Cerebellar nuclear complex (tissue), 1 donor: ENCODE data around the gene RTF2.

Experiments used
- DNase-seq, 2 experiments: peaks; one replicate each; lab custom pipeline; 2025; lab: John Stamatoyannopoulos, UW

RTF2 gene, protein sequence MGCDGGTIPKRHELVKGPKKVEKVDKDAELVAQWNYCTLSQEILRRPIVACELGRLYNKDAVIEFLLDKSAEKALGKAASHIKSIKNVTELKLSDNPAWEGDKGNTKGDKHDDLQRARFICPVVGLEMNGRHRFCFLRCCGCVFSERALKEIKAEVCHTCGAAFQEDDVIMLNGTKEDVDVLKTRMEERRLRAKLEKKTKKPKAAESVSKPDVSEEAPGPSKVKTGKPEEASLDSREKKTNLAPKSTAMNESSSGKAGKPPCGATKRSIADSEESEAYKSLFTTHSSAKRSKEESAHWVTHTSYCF

DNA sequence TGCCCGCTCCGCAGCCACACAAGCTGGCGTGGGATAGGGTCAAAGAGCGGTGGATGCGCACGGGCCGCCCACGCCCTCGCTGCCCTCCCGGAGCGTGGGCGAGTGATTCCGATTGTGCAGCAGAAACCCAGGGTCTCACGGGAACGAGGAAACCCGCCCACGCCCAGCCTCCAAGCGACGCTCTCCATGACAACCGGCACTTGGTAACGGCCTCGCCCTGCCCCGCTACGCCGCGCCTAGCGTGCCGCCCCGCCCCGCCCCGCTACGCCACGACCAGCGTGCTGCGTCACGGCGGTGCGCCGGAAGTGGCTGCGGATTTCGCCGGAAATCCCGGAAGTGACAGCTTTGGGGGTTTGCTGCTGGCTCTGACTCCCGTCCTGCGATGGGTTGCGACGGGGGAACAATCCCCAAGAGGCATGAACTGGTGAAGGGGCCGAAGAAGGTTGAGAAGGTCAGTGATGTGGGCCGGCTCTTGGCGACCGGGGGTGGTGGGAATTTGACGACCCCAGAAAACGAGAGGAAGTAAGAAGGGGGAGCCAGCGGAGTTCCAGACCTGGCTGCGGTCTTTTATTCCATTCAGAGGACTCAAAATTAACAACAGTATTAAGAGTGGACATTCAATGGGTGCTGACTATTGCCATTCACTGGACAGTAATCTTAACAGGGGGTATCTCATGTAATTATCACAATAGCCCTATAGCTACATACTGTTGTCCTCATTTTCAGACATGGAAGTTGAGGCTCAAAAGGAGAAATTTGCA lies at the start of gene RTF2:
RTF2 (plus strand) TSS at position 312 of the 761 bp plus-strand sequence; CDS start at position 383, 71 bp downstream.
- peak in 1 of 2 experiments; percentile 73 for DNase-seq

DNA sequence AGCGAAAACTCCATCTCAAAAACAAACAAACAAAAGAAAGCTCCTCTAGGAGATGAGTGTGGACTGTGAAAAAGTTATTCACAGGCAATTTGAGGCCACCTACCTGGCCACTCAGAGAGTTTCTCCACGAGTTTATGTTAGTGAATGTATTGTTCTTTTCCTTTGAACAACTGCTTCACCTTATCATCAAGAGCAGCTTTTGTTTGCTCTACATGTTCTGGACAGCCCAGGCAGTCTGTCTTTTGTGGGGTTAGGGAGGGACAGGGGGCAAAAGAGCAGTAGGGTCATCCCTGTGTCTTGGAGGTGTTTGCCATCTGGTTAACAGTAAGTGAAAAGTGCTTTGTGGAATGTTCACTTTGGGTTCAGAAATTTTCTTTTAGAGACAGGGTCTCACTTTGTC lies 48.4 kb upstream of the RTF2 start:
- DNase-seq = no peak

DNA sequence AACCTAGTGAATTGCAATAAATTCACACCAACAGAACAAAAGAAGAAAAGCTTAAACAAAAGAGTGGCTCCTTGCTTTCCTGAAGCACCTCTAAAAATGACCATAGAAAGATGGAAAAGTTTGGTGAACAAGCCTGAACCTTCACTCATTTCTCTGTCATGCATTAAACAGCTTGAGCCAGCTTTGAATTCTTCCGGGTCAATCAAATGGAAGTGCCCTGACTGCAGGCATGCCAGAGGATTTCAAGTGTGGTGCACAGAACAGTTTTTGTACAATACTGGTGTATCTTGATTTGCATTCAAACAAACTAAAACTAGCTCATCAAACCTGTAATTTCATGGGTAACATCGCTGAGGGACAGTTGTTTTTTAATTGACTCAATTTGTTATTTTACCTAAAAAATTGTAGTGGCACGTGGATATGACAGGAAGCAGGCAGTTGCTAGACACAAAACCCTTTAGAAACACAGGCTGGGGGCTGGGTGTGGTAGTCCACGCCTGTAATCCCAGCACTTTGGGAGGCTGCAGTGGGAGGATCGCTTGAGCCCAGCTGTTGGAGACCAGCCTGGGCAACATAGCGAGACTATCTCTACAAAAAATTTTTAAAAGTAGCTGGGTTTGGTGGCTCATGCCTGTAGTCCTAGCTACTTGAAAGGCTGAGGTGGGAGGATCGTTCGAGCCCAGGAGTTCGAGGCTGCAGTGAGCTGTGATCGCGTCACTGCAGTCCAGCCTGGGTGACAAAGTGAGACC lies 47.3 kb upstream of the RTF2 start:
- DNase-seq = no peak

DNA sequence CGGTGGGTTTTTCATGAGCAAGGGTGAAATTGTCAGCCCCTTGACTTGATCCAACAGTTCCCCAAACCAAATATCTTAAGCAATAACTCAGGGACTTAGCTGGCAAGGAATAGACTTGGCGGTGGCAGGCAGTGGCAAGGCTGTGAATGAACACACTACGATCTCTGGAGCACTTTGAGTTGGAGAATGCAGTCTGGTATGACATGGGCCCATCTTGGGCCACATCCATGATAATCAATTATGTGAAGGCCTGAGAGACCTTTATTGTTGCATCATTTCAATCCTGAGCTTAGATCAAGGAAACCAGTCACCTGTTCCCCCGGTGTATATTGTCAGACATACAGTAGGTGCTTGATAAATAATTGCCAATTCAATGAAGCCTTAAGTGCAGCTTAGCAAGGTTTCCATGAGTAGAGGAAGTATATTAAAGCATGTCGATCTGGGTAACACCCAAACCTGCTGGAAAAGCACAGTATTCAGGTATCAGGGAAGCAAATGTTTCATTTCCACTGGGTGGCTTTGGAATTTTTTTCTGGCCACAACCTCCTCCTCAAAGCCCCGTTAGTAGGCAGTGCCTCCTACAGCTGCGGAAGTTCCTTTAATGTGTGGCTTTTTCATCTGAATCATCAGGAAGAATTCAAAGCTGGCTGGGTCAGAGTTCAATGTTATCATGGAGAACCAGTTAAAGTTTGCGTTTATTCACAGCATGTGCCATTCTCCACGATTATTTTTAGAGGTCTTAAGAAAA lies 46.2 kb upstream of the RTF2 start:
- DNase-seq = no peak

DNA sequence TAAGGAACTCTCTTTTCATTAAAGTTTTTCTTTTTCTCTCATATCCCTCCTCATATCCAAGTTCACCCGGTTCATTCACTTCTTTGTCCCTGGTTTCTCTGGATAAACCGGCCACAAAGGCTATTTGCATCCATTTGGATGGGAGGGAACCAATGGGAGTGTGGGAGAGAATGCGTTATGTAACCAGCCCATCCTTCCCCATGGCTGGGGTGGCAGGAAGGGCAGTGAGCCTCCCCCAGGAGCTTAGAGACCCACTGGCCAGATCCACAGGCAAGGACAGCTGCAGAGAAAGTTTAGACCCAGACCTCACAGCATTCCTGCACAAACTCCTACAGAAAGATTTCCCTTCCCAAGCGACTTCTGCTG lies 45.6 kb upstream of the RTF2 start:
- no peak for DNase-seq

DNA sequence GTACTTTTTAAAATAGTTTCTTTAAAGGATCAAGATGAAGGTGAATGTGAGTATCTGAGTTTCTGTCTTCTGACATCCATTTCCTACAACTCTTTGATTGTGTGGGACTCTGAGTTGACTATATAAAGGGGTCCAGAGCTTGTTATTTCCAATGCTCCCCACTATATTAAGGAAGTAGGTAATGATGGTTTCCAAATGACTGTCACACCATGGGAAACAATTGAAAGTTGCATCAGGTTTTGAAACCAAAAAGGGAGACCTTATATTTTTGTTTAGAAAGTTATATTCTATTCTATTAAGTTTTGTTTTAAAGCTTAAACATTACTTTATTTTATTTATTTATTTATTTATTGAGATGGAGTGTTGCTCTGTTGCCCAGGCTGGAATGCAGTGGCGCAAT lies 45.2 kb upstream of the RTF2 start:
- no peak for DNase-seq

DNA sequence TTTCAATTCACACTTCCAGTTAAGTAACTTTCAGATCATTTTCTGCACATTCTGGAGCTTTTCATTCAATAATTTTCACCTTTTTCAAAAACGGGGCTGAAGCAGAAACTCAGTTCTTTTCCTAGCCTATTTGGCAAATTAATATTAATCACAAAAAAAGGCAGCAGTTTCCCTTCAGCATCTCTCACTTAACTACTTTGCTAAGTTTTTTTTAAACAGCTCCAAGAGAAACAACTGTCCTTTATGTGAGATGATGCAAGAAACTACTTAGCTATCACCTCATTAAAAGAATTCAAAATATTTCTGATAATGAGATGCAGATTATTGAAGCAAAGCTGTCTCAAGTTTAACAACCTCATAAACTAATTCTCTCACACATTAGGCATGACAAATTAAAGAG lies 44.5 kb upstream of the RTF2 start:
- no peak for DNase-seq

DNA sequence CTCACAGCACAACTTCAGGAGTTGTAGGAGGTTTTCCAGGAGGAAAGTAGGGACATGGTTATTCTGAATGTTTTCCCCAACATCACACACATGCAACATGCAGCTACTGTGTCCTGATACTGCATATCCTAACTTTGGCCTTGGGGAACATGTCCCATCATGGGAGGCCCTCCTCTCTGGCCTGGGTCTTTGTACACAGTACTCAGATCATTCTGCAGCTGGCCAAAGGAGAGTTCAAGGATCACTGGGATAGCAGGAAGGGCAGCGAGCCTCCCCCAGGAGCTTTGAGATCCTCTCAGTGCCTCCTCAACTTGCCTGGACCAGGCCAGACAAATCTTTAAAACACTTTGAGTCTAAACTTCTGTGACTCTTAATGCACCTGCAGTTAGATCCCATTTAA lies 43.5 kb upstream of the RTF2 start:
- DNase-seq = no peak

DNA sequence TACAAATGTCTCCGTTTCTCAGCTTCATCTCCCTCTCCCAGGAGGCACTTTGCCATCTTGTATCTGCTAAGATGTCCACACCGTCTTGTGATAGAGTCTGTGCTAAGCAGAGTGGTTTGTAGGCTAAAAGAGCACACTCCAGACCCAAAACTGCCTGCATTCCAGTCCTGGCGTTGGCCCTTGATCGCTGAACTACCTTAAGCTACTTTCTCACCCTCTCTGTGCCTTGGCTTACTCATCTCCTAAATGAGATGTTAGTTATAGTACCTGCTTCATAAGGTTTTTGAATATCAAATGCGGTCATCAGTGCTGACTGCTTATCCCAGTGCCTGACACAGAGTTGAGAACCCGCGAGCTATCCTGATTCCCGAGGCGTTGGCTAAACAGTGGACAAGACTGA lies 42.4 kb upstream of the RTF2 start:
- no peak for DNase-seq

DNA sequence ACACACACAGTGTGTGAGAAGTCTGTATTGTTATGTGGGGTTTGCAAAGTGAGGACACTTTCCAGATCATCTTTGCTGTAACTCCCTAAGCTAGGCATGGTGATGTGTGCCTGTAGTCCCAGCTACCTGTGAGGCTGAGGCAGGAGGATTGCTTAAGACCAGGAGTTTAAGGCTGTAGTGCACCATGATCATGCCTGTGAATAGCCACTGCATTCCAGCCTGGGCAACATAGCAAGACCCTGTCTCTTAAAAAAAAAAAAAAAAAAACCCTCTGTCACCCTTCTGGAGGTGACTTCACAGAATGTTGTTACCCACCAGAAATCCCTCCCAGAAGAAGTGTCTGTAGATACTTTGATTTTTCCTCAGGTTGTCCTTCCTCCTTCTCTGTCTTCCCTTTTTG lies 41.5 kb upstream of the RTF2 start:
- DNase-seq = no peak

DNA sequence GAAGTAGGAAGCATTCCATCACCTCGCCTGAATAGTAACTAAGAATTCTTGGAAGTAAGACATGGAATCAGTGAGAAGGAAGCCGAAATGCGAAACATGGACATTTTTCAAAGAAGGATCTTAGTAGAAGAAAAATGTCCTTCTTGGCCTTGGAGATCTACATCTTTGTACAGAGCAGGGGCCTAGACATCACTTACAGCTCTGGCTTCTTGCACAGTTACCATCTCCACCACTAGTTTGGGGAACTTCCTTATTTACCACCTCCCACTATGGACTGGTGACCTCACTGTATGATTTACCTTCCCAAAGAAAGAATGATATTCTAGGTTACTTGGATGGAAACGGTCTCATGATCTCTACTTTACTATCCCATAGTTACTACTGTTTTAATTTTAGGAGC lies 40.6 kb upstream of the RTF2 start:
- DNase-seq = no peak

DNA sequence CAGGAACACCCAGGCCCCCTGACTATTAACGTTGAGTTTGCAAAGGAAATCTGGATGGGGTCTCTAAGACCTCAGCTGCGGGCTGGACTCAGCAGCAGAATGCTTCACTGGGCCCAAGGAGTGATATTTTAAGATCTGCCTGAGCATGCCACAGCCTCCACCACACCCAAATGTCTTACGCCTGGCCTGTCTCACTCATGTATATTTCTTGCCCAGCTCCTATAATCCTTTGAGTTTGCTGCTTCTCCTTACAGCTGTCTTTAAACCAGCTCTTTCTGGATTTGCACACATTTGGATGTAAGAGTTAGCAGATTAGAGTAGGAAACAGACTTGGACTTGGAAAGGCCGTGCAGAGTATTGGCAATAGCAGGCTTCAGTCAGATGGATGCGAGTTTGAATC lies 40.0 kb upstream of the RTF2 start:
- no peak for DNase-seq

DNA sequence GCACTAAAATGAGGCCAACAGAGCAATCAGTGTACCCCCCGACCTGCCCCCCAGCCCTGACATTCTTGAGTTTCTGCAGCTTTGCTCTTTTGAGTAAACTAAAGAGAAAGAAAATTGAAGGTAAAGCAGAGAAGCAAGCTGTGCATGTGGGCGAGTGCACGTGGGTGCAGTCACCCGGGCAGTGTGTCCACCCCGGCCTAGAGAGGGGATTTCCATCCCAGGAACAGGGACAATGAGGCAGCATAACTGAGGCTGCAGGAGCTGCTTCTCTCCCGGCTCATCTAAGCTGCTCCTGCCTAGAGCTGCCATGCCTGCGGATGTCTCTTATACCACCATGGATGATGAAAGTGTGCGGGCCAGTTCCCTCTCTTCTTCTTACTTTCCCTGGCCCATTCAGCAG lies 39.5 kb upstream of the RTF2 start:
- DNase-seq = no peak

DNA sequence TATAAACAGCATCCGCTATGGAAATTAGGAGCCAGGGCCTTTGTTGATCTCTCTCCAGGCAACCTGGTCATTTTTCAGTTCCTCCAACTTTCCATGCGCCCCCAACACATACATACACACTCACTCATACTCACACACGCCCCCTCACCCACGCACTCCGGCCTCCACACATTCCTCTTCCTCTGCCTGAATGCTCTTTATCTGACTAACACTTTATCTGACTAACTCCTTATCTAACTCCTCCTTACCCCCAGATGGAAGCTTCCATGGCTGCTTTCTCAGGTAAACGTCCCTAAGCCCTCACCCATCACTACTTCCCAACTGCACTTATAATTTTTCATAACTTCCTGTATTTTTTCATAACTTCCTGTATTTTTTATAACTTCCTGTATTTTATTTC lies 38.9 kb upstream of the RTF2 start:
- DNase-seq = no peak

DNA sequence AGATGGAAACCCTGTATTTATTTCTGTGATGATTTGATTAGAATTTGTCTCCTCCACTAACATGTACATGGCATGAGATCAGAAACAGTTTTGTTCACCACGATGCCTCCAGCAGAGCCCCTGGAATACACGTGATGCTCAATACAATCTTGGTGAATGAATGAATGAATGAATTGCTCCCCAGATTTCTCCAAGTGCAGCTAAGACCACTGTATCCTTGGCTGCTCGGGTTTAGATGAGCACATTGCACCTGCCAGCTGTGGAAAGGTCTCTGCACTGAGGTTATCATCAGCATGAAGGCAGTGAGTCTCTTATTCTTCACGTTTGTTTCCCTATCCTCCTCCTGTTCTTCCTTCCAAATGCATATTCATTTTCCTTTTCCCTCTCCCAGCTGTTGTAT lies 38.5 kb upstream of the RTF2 start:
- DNase-seq = no peak

DNA sequence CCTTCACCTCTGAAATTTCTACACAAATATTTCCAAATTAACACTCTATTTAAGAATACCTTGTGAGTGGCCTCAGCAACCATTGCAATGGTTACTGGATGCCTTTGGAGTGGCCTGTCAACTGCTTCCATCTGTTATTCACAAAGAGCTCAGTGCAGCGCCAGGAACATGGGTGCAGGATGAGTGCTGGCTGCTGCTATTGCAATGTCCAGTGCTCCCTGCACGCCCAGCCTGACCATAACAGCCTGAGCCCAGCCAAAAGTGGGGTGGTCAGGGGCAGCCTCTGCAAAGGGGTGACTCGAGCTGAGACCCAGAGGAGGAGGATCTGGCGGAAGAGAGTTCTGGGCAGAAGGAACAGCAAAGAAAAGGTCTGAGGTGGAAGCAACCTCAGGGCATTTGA lies 38.0 kb upstream of the RTF2 start:
- DNase-seq = no peak

DNA sequence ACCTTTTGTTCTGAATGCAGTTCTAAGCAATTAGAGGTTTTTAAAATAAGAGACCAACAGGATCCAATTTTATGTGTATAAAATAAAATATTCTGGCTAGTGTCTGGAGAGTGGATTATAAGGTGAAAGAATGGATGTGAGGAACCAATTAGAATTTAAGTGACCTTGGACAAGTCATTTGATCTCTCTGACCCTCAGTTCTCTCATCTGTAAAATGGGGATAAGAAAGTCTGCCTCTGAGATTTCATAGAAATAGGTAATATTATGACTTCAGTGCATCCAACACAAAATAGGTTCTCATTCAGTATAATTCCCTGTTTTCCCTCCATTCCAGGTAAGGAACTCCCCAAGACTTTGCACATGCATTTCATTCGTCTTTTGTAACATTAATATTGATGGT lies 37.5 kb upstream of the RTF2 start:
- no peak for DNase-seq

DNA sequence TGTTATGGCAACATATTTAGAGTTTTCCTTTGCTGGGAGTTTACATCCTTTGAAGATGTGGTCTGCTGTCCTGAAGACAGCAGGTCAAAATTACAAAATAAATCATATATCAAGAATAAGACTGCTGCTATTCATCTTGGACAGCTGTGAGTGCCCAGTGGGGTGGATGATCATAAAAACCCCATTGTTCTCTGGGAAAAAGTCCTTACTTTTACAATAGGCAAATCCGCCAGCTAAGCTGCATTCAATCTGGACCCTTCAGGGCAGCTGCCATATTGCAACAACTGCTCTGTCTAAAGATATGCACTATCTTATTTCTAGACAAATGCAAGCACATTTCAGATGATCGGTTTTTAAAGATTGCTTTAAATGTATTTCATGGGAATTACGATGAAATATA lies 37.0 kb upstream of the RTF2 start:
- DNase-seq = no peak

DNA sequence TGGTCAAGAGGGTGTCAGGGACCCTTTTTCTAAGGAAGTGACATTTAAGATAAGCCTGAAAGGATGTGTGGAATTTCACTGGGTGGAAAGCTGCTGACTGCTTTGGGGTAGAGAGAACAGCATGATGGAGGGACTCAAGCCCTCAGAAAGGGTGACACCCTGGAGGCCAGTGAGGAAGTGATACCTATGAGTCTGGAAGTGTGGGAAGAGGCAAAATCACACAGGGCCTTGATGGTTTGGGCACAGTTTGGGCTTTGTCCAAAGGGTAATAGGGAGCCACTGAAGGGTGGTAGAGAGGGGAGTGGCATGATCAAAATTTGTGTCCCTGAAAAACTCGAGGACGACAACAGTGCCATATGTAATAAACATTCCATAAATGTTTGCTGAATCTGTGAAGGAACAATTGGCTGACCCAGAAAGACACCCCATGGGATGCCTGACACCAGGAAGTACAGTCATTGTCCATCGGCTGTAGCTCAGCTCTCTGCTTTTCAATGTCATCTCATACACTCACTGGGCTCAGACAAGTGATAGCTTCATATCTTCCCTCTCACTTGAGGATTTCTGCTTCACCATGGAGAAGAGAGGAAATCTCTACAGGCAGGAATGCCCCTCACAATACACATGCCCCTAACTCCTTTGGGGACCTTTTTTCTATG lies 35.1 kb upstream of the RTF2 start:
- no peak for DNase-seq

DNA sequence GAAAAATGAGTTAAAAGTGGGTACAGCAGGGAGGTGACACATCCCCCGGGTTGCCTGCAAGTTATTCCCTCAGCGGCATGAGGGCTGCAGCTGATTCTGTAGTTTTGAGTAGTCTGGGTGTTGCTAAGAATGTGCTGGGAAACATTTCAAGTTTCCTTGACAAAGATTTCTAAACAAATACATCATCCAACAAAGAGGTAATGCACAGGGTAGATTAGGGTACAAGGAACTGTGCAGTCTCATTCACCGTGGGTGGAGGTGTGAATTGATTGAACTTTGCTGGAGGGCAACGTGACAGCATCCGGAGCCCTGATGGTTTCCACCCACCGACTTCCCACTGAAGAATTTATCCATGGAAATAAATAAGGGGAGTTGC lies 34.6 kb upstream of the RTF2 start:
- no peak for DNase-seq

DNA sequence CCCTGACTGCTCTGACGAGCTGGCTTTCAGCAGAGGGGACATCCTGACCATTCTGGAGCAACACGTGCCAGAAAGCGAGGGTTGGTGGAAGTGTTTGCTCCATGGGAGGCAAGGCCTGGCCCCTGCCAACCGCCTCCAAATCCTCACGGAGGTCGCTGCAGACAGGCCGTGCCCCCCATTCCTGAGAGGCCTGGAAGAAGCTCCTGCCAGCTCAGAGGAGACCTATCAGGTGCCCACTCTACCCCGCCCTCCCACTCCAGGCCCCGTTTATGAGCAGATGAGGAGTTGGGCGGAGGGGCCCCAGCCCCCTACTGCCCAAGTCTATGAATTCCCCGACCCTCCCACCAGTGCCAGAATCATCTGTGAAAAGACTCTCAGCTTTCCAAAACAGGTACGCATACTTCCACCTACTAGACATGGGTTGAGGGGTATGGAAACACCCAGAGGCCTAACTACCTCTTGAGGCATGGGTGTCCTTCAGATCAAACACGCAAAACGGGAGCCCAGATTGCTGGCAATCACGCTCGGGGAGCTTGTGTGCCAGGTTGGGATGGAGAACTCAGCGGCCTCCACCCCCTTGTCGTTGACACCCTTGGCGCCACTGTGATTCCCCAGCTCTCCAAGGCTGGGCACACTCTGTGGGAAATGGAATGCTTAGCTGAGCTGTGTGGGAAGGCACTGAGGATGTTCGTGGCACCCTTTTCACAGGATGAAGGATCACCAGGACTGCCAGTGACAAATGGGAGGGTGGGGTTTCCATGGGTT lies 31.0 kb upstream of the RTF2 start:
- DNase-seq = no peak
